MM.1S (cell line): ENCODE data around the gene YBX2.

Experiments used
- DNase-seq: peaks from one replicate; pipeline ENCODE4 v3.0.0-alpha.2; 2015
- H2AFZ ChIP-seq: fragments of 300-600 bp; sonication (generic); 2 replicates; pipeline ENCODE4 v1.6.0; 2016; ENCODE audit warnings: antibody characterized with exemption, low read length
- H3F3A ChIP-seq: fragments of 300-600 bp; sonication (generic); 2 replicates; pipeline ENCODE4 v1.6.1; 2016; ENCODE audit warnings: mild to moderate bottlenecking, antibody characterized with exemption, low read length, moderate library complexity, mixed read lengths; ENCODE audit not compliant: insufficient read depth
- H3K27ac ChIP-seq: fragments of 300-600 bp; sonication (generic); 2 replicates; pipeline ENCODE4 v1.5.1; 2016; ENCODE audit warnings: mild to moderate bottlenecking, low read length
- H3K27me3 ChIP-seq: fragments of 300-600 bp; sonication (generic); replicated peaks from 2 replicates; pipeline ENCODE4 v1.6.0; 2016; ENCODE audit warnings: low read length; ENCODE audit not compliant: insufficient read depth
- H3K36me3 ChIP-seq: fragments of 300-600 bp; sonication (generic); replicated peaks from 2 replicates; pipeline ENCODE4 v1.6.1; 2016; ENCODE audit warnings: mild to moderate bottlenecking, low read length, mixed read lengths; ENCODE audit not compliant: insufficient read depth
- H3K4me1 ChIP-seq: fragments of 300-600 bp; sonication (generic); 2 replicates; pipeline ENCODE4 v1.6.1; 2016; ENCODE audit warnings: low read length, mixed read lengths
- H3K4me2 ChIP-seq: fragments of 300-600 bp; sonication (generic); 2 replicates; pipeline ENCODE4 v1.6.0; 2016; ENCODE audit warnings: low read depth, low read length
- H3K4me3 ChIP-seq: fragments of 300-600 bp; sonication (generic); 2 replicates; pipeline ENCODE4 v1.5.1; 2016; ENCODE audit warnings: low read length, mixed read lengths
- H3K79me2 ChIP-seq: fragments of 300-600 bp; sonication (generic); 2 replicates; pipeline ENCODE4 v1.6.1; 2016; ENCODE audit warnings: mixed run types, low read length, mixed read lengths
- H3K9ac ChIP-seq: fragments of 300-600 bp; sonication (generic); 2 replicates; pipeline ENCODE4 v1.6.1; 2016; ENCODE audit warnings: low read length, mixed read lengths
- H3K9me2 ChIP-seq: fragments of 300-600 bp; sonication (generic); replicated peaks from 2 replicates; pipeline ENCODE4 v1.6.1; 2016; ENCODE audit warnings: mild to moderate bottlenecking, low read length, mixed read lengths; ENCODE audit not compliant: insufficient read depth
- H3K9me3 ChIP-seq: fragments of 300-600 bp; sonication (generic); replicated peaks from 2 replicates; pipeline ENCODE4 v1.6.1; 2016; ENCODE audit warnings: mild to moderate bottlenecking, low read length, mixed read lengths; ENCODE audit not compliant: insufficient read depth
- H4K20me1 ChIP-seq: fragments of 300-600 bp; sonication (generic); 2 replicates; pipeline ENCODE4 v1.6.1; 2016; ENCODE audit warnings: mild to moderate bottlenecking, low read length, moderate library complexity, mixed read lengths; ENCODE audit not compliant: insufficient read depth
- CTCF ChIP-seq: fragments of 300-600 bp; sonication (generic); IDR thresholded peaks from 2 replicates; pipeline ENCODE4 v1.5.1; 2016; ENCODE audit warnings: antibody characterized with exemption, low read length, mixed read lengths
- EZH2 ChIP-seq: fragments of 300-600 bp; sonication (generic); optimal IDR thresholded peaks from 2 replicates; pipeline ENCODE3; 2017; ENCODE audit warnings: low read depth, mild to moderate bottlenecking, antibody characterized with exemption, low read length, mixed read lengths
- EZH2phosphoT487 ChIP-seq: fragments of 300-600 bp; sonication (generic); IDR thresholded peaks from 2 replicates; pipeline ENCODE4 v1.6.1; 2018; ENCODE audit warnings: antibody characterized with exemption, low read length

The YBX2 gene

GRCh38 chr17:7318121-7318860 is 23.9 kb upstream of the YBX2 start:
- H3K9me3 ChIP-seq: no peaks in the 10 kb centered on the region
- H3K27me3 ChIP-seq: no peaks in the 10 kb centered on the region
- H2AFZ ChIP-seq: no peak overlapping the region
- H3K4me2 ChIP-seq: no peak overlapping the region
- H3K36me3 ChIP-seq: no peaks in the 10 kb centered on the region
- peaks cover 5% of the 10 kb centered on the region; the same call in 1 of the 2 replicates for H3K4me1 ChIP-seq
- no peak overlapping the region for H3K4me3 ChIP-seq
- no peak overlapping the region for H3K9ac ChIP-seq
- no peaks in the 10 kb centered on the region for H3K9me2 ChIP-seq
- peaks cover 21% of the 10 kb centered on the region for H3K79me2 ChIP-seq
- TF ChIP-seq CTCF: no peak
- TF ChIP-seq EZH2: no peak
- TF ChIP-seq EZH2phosphoT487: no peak
- no peaks in the 10 kb centered on the region for H4K20me1 ChIP-seq
- H3F3A ChIP-seq: peaks cover 17% of the 10 kb centered on the region
- no peak for DNase-seq
- no peak overlapping the region for H3K27ac ChIP-seq

- Histone ChIP-seq H3K27ac (no peak overlapping the region), H3K36me3 (no peaks in the 10 kb centered on the region), H3K9me3 (no peaks in the 10 kb centered on the region), H3F3A (peaks cover 27% of the 10 kb centered on the region), H3K79me2 (peaks cover 31% of the 10 kb centered on the region), H2AFZ (no peak overlapping the region), H3K9me2 (no peaks in the 10 kb centered on the region), H3K27me3 (no peaks in the 10 kb centered on the region), H3K9ac (no peak overlapping the region), H3K4me2 (no peak overlapping the region), H4K20me1 (peaks cover 5% of the 10 kb centered on the region; the same call in 1 of the 2 replicates), H3K4me1 (peaks cover 5% of the 10 kb centered on the region; the same call in 1 of the 2 replicates), H3K4me3 (no peak overlapping the region)
- TF ChIP-seq CTCF: no peak
- no peak for DNase-seq
Measured at GRCh38 chr17:7317161-7317803, 22.8 kb upstream of the YBX2 start.

GRCh38 chr17:7315570-7316235 is 21.3 kb upstream of the YBX2 start:
- Histone ChIP-seq H3K9me2 (no peaks in the 10 kb centered on the region), H3K36me3 (peaks cover 4% of the 10 kb centered on the region; the same call in 1 of the 2 replicates)

More at GRCh38 chr17:7315570-7316235, 21.3 kb upstream of the YBX2 start:
- DNase-seq: no peak
- Histone ChIP-seq H3K79me2 (peaks cover 42% of the 10 kb centered on the region), H3F3A (peaks cover 40% of the 10 kb centered on the region), H3K4me2 (peak overlapping the region; percentile 98), H3K27ac (peak overlapping the region; percentile 63; the same call in 1 of the 2 replicates), H3K4me3 (peak overlapping the region; percentile 69), H3K9me3 (no peaks in the 10 kb centered on the region), H3K27me3 (no peaks in the 10 kb centered on the region), H4K20me1 (peaks cover 15% of the 10 kb centered on the region), H3K9ac (peak overlapping the region; percentile 70), H2AFZ (peak overlapping the region; percentile 47; the same call in 1 of the 2 replicates), H3K4me1 (peaks cover 8% of the 10 kb centered on the region)
- no peak for TF ChIP-seq EZH2phosphoT487
- TF ChIP-seq EZH2: no peak
- TF ChIP-seq CTCF: no peak
